ENCODE measurements around the gene GNA14. TPM values are rescaled to one million over a fixed set of nuclear protein-coding genes. Genes with fewer than 3 reads are reported as not detected.

GNA14 gene
- total RNA-seq, 3 donors from 2014 or later (not counting 1 experiment from before 2014, with no cell fraction given): 1.8 TPM; not detected in 2

DNA sequence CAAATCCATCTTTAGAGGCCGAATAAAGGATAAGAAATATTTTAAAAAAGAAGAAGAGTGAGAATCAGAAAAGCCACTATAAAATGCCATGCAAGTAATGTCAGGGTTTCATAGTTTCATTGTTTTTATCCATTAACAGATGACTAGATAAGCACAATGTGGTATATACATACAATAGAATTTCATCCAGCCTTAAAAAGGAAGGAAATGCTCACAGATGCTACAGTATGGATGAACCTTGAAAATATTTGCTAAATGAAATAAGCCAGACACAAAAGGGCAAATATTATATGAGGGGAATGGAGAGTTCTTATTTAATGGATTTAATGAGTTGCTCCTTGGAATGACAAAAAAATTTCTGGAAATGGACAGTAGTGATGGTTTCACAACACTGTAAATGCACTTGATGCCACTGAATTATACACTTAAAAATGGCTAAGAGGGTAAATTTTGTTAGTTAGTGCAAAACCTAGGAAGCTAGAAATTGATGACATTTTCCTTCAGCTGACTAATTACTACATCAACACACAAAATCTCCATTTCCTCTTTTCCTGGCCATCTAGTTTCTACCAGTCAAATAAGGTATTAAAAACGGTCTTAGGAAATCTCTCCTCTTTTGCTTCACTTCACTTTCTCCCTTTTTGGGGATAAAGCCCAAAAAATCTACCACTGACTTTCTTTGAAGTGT is 86.6 kb downstream of the GNA14 start:
- 0% methylated on average over 1 of the region's 2 CpGs for WGBS (ENCODE audit: insufficient coverage)
- Histone ChIP-seq H3K27ac (ENCODE audit: low read length) (no peak overlapping the region), H3K9me3 (ENCODE audit: control insufficient read depth, insufficient read depth, low read length) (no peaks in the 10 kb centered on the region), H3K4me1 (ENCODE audit: control insufficient read depth, insufficient read depth, low read length) (no peaks in the 10 kb centered on the region), H3K4me3 (ENCODE audit: low read length) (no peak overlapping the region), H3K27me3 (ENCODE audit: control insufficient read depth, insufficient read depth, low read length) (no peaks in the 10 kb centered on the region), H3K36me3 (ENCODE audit: control insufficient read depth, insufficient read depth, low read length) (no peaks in the 10 kb centered on the region)
- Mint-ChIP-seq H3K4me3 (no peak overlapping the region), H3K27me3 (ENCODE audit: low read depth in 2 of 2) (peaks cover 9 to 14% of the 10 kb centered on the region in 2 donors), H3K4me1 (no peaks in the 10 kb centered on the region), H3K36me3 (no peaks in the 10 kb centered on the region), H3K9me3 (no peaks in the 10 kb centered on the region), H3K27ac (no peak overlapping the region)
- no peak for TF ChIP-seq CTCF (IDR thresholded peaks at IDR 0.05)
- DNase-seq: no peak
- ATAC-seq: no peak
- intact Hi-C loops (cut with micrococcal nuclease): no loop called here

- no peak for DNase-seq
- Mint-ChIP-seq H3K4me1 (no peaks in the 10 kb centered on the region), H3K36me3 (no peaks in the 10 kb centered on the region), H3K27me3 (ENCODE audit: low read depth in 2 of 2) (peaks cover 5 to 15% of the 10 kb centered on the region in 2 donors), H3K4me3 (no peak overlapping the region), H3K9me3 (no peaks in the 10 kb centered on the region), H3K27ac (no peak overlapping the region)
- intact Hi-C loops (cut with micrococcal nuclease): no loop called here
- Histone ChIP-seq H3K27ac (ENCODE audit: low read length) (no peak overlapping the region), H3K9me3 (ENCODE audit: control insufficient read depth, insufficient read depth, low read length) (no peaks in the 10 kb centered on the region), H3K36me3 (ENCODE audit: control insufficient read depth, insufficient read depth, low read length) (no peaks in the 10 kb centered on the region), H3K4me3 (ENCODE audit: low read length) (no peak overlapping the region), H3K4me1 (ENCODE audit: control insufficient read depth, insufficient read depth, low read length) (no peaks in the 10 kb centered on the region), H3K27me3 (ENCODE audit: control insufficient read depth, insufficient read depth, low read length) (no peaks in the 10 kb centered on the region)
- 60% methylated on average over 1 of the region's 1 CpG for WGBS (ENCODE audit: insufficient coverage)
- no peak for TF ChIP-seq CTCF (IDR thresholded peaks at IDR 0.05)
- ATAC-seq: no peak
These were observed 91.7 kb downstream of the GNA14 start for GRCh38 chr9:77556396-77556795.

GRCh38 chr9:77554586-77555105 is 93.5 kb downstream of the GNA14 start:
- Mint-ChIP-seq H3K4me1 (no peaks in the 10 kb centered on the region), H3K36me3 (no peaks in the 10 kb centered on the region), H3K4me3 (no peak overlapping the region), H3K9me3 (no peaks in the 10 kb centered on the region), H3K27ac (no peak overlapping the region), H3K27me3 (ENCODE audit: low read depth in 2 of 2) (peaks cover 8 to 15% of the 10 kb centered on the region in 2 donors)
- no peaks in the 10 kb centered on the region for H3K27me3 ChIP-seq (ENCODE audit: control insufficient read depth, insufficient read depth, low read length)
- H3K36me3 ChIP-seq (ENCODE audit: control insufficient read depth, insufficient read depth, low read length): no peaks in the 10 kb centered on the region
- no peaks in the 10 kb centered on the region for H3K4me1 ChIP-seq (ENCODE audit: control insufficient read depth, insufficient read depth, low read length)
- no peaks in the 10 kb centered on the region for H3K9me3 ChIP-seq (ENCODE audit: control insufficient read depth, insufficient read depth, low read length)
- no peak for ATAC-seq
- H3K4me3 ChIP-seq (ENCODE audit: low read length): no peak overlapping the region
- DNase-seq: no peak
- WGBS (ENCODE audit: insufficient coverage): 67% methylated on average over 2 of the region's 2 CpGs
- intact Hi-C loops (cut with micrococcal nuclease): no loop called here
- TF ChIP-seq CTCF (IDR thresholded peaks at IDR 0.05): no peak
- H3K27ac ChIP-seq (ENCODE audit: low read length): no peak overlapping the region
